HCT116 (cell line): ENCODE data around the gene STK17A. TPM values are rescaled to one million over a fixed set of nuclear protein-coding genes. Genes with fewer than 3 reads are reported as not detected.

ENCODE experiments used
- ATAC-seq: fragments of 200-7000 bp; cut with Tn5 transposase; 2 replicates; pipeline ENCODE4 v1.9.1; 2020; ENCODE audit warnings: mild to moderate bottlenecking, moderate library complexity
- BruUV-seq: library from RNA; stranded (reverse); fragments of 400-500 nt; replicated peaks from 2 replicates; lab custom pipeline; 2021; lab: Mats Ljungman, UMichigan
- CTCF ChIA-PET: fragments of 300-600 bp; sonication (Branson Sonifier 250); formaldehyde crosslinking; loops from one replicate; lab custom pipeline; 2021; ENCODE audit warnings: antibody characterized with exemption; lab: Charles Lee
- POLR2A ChIA-PET: fragments of 300-600, 350-600 bp; sonication (Branson Sonifier 250); formaldehyde crosslinking; loops from one replicate; lab custom pipeline; 2021; ENCODE audit warnings: antibody characterized with exemption; lab: Charles Lee
- RAD21 ChIA-PET, 2 experiments: fragments of 300-600 bp; sonication (Branson Sonifier 250); formaldehyde crosslinking; loops; one replicate each; lab custom pipeline; 2023; ENCODE audit warnings: low total read pairs in 2 of 2; ENCODE audit not compliant: uncharacterized antibody in 2 of 2, unreplicated experiment in 2 of 2, low non-redundant PET in 1 of 2; lab: Charles Lee
- DNase-seq: peaks from one replicate; pipeline ENCODE4 v3.0.0-alpha.2; 2010; ENCODE audit warnings: low read depth, low spot score
- H2AFZ ChIP-seq: fragments of 200-600 bp; shearing (Covaris generic), sonication (generic); 2 replicates; pipeline ENCODE4 v1.6.1; 2017; ENCODE audit warnings: low read depth, mixed run types, mixed read lengths, antibody characterized with exemption, low read length; ENCODE audit not compliant: poor library complexity, severe bottlenecking
- H3K27ac ChIP-seq: 2 replicates; pipeline ENCODE4 v1.5.1; 2012; ENCODE audit warnings: low read depth, low read length
- H3K27me3 ChIP-seq: fragments of 200-600 bp; sonication (generic); 2 replicates; pipeline ENCODE4 v1.6.1; 2016; ENCODE audit warnings: mixed run types, low read length, mixed read lengths; ENCODE audit not compliant: insufficient read depth
- H3K36me3 ChIP-seq, 2 experiments: fragments of 200-500 bp in 1 of 2; fragments of 200-600 bp in 1 of 2; sonication (Bioruptor generic) in 1 of 2; sonication (generic) in 1 of 2; 2 replicates each; pipeline versions ENCODE4 v1.5.1 to v1.6.1; 2014 to 2016; ENCODE audit warnings: low read length in 2 of 2, inconsistent platforms in 1 of 2, mixed read lengths in 1 of 2, mixed run types in 1 of 2; ENCODE audit not compliant: insufficient read depth in 2 of 2, control insufficient read depth in 1 of 2
- H3K4me1 ChIP-seq, 2 experiments: fragments of 200-600 bp in 1 of 2; sonication (generic) in 1 of 2; 2 replicates each; pipeline versions ENCODE4 v1.5.1 to v1.6.1; 2012 to 2017; ENCODE audit warnings: low read length in 2 of 2, inconsistent platforms in 1 of 2, mild to moderate bottlenecking in 1 of 2, mixed read lengths in 1 of 2, mixed run types in 1 of 2, moderate library complexity in 1 of 2; ENCODE audit not compliant: insufficient read depth in 2 of 2, control insufficient read depth in 1 of 2
- H3K4me2 ChIP-seq: fragments of 200-600 bp; sonication (generic); 2 replicates; pipeline ENCODE4 v1.6.1; 2017; ENCODE audit warnings: mixed run types, low read length, mixed read lengths
- H3K4me3 ChIP-seq, 2 experiments: fragments of 200-600 bp in 1 of 2; sonication (generic) in 1 of 2; replicated peaks in 1 of 2; 2 replicates each; pipeline ENCODE4 v1.5.1; 2011 to 2016; ENCODE audit warnings: low read length in 2 of 2, control low read depth in 1 of 2, low read depth in 1 of 2, mild to moderate bottlenecking in 1 of 2, mixed read lengths in 1 of 2, mixed run types in 1 of 2
- H3K79me2 ChIP-seq: fragments of 200-600 bp; sonication (generic); 2 replicates; pipeline ENCODE4 v1.6.1; 2017; ENCODE audit warnings: mild to moderate bottlenecking, mixed run types, low read length, moderate library complexity, mixed read lengths; ENCODE audit not compliant: insufficient read depth
- H3K9ac ChIP-seq: fragments of 200-600 bp; sonication (generic); 2 replicates; pipeline ENCODE4 v1.6.1; 2016; ENCODE audit warnings: low read length, mixed read lengths
- H3K9me2 ChIP-seq: fragments of 200-600 bp; sonication (generic), shearing (Covaris generic); 2 replicates; pipeline ENCODE4 v1.6.1; 2017; ENCODE audit warnings: mixed run types, mild to moderate bottlenecking, moderate library complexity; ENCODE audit not compliant: insufficient read depth
- H3K9me3 ChIP-seq, 2 experiments: fragments of 200-500 bp in 1 of 2; fragments of 200-600 bp in 1 of 2; sonication (Bioruptor generic) in 1 of 2; sonication (generic) in 1 of 2; 2 replicates each; pipeline ENCODE4 v1.6.1; 2014 to 2017; ENCODE audit warnings: low read length in 2 of 2, mixed read lengths in 2 of 2, inconsistent platforms in 1 of 2, low read depth in 1 of 2, mild to moderate bottlenecking in 1 of 2, mixed run types in 1 of 2, moderate library complexity in 1 of 2; ENCODE audit not compliant: control insufficient read depth in 1 of 2, insufficient read depth in 1 of 2
- H4K20me1 ChIP-seq: fragments of 200-600 bp; sonication (generic), shearing (Covaris generic); 2 replicates; pipeline ENCODE4 v1.6.1; 2017; ENCODE audit warnings: mixed run types, mild to moderate bottlenecking, moderate library complexity; ENCODE audit not compliant: insufficient read depth
- EGR1 ChIP-seq: IDR thresholded peaks from 2 replicates; pipeline ENCODE4 v1.6.1; 2012; ENCODE audit warnings: low read depth
- ELF1 ChIP-seq: IDR thresholded peaks from 2 replicates; pipeline ENCODE4 v1.6.1; 2012; ENCODE audit warnings: low read depth, borderline replicate concordance
- FOSL1 ChIP-seq: IDR thresholded peaks from 2 replicates; pipeline ENCODE4 v1.6.1; 2012; ENCODE audit warnings: low read depth
- MAX ChIP-seq: IDR thresholded peaks from 2 replicates; pipeline ENCODE4 v1.6.1; 2012
- ZBTB33 ChIP-seq: IDR thresholded peaks from 2 replicates; pipeline ENCODE4 v1.6.1; 2011; ENCODE audit warnings: mild to moderate bottlenecking, low read length, moderate library complexity; ENCODE audit not compliant: insufficient replicate concordance; ENCODE audit errors: extremely low read depth
- intact Hi-C: fragments of 100-400 bp; cut with micrococcal nuclease; formaldehyde crosslinking; loops from 2 replicates; pipeline ENCODE4 v1.10.0; 2022
- total RNA-seq: library from RNA; stranded (reverse); gene quantifications from one replicate; pipeline ENCODE4 v1.2.1, GENCODE V29; 2021; ENCODE audit not compliant: unreplicated experiment
- TF ChIP-seq, protein P1 (sequence below), 3 experiments: fragments of 200-600 bp in 1 of 3; sonication (generic) in 1 of 3; IDR thresholded peaks in 2 of 3; conservative IDR thresholded peaks in 1 of 3; 2 replicates each; pipeline ENCODE4 v1.5.1; 2012 to 2017; ENCODE audit warnings: low read depth in 2 of 3, low read length in 2 of 3, antibody characterized with exemption in 1 of 3, borderline replicate concordance in 1 of 3, control low read depth in 1 of 3, mild to moderate bottlenecking in 1 of 3, mixed read lengths in 1 of 3, mixed run types in 1 of 3, moderate library complexity in 1 of 3; ENCODE audit not compliant: insufficient read depth in 1 of 3

STK17A gene
- total RNA-seq, 1 experiment from 2014 or later, result 14.8 TPM

GRCh38 chr7:43642897-43643630, 60.2 kb downstream of the STK17A start (continued):
- TF ChIP-seq, protein P1, sequence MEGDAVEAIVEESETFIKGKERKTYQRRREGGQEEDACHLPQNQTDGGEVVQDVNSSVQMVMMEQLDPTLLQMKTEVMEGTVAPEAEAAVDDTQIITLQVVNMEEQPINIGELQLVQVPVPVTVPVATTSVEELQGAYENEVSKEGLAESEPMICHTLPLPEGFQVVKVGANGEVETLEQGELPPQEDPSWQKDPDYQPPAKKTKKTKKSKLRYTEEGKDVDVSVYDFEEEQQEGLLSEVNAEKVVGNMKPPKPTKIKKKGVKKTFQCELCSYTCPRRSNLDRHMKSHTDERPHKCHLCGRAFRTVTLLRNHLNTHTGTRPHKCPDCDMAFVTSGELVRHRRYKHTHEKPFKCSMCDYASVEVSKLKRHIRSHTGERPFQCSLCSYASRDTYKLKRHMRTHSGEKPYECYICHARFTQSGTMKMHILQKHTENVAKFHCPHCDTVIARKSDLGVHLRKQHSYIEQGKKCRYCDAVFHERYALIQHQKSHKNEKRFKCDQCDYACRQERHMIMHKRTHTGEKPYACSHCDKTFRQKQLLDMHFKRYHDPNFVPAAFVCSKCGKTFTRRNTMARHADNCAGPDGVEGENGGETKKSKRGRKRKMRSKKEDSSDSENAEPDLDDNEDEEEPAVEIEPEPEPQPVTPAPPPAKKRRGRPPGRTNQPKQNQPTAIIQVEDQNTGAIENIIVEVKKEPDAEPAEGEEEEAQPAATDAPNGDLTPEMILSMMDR (IDR thresholded peaks at IDR 0.05 in 2 of 3, conservative IDR thresholded peaks at IDR 0.05 in 1 of 3; ENCODE audit: borderline replicate concordance in 1 of 3, insufficient read depth in 1 of 3, low read depth in 2 of 3, low read length in 2 of 3), result no peak

DNA sequence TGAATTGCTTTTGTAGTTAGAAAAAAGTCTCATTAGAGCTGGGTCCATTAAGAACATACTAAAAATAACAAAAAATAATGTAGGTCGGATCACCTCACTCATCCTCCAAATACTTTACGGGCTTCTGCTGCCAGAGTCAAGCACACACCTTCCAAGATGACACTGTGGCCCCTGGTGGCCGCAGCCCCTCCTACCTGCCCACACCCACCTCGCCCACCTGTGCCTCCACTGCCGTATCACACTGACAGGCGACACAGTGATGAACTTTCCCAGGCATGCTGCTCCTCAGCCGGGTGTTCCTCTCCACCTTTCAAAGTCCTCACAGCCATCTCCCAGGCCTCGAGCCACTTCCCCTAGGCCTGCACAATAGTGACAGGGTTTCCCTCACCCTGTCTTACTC, 60.9 kb downstream of the STK17A start:
- intact Hi-C loops, result no loop called here
- POLR2A ChIA-PET, result no interaction called here
- BruUV-seq, result no TSS peak
- Histone ChIP-seq H4K20me1 (no peaks in the 10 kb centered on the region), H3K79me2 (peaks cover 41% of the 10 kb centered on the region; the same call in 1 of the 2 replicates), H2AFZ (no peak overlapping the region), H3K27me3 (no peaks in the 10 kb centered on the region), H3K4me3 (no peak overlapping the region), H3K4me2 (no peak overlapping the region), H3K36me3 (peaks cover 7 to 46% of the 10 kb centered on the region in 2 experiments; a peak in 3 of 4 replicates), H3K9me2 (no peaks in the 10 kb centered on the region), H3K4me1 (peaks cover 20 to 26% of the 10 kb centered on the region in 2 experiments), H3K9me3 (no peaks in the 10 kb centered on the region), H3K27ac (no peak overlapping the region), H3K9ac (no peak overlapping the region)
- no peak for ATAC-seq
- RAD21 ChIA-PET, result no interaction called here
- TF ChIP-seq EGR1 (no peak), FOSL1 (no peak), ELF1 (no peak), ZBTB33 (no peak), MAX (no peak)
- CTCF ChIA-PET, result interaction anchor here (1.1 kb wide), 1 partner anchor 56 kb away, joined by 3 read pairs; no protein-coding TSS in a partner anchor
- DNase-seq, result no peak
